Lung (tissue), 12 donors: ENCODE results near the gene DCUN1D5. TPM values are rescaled to one million over a fixed set of nuclear protein-coding genes. Genes with fewer than 3 reads are reported as not detected.

Experiments used
- ATAC-seq: fragments of 200-7000 bp; cut with Tn5 transposase; one replicate; pipeline ENCODE4 v1.9.1; 2020; ENCODE audit warnings: moderate number of reproducible peaks; ENCODE audit not compliant: insufficient read depth, low FRiP score
- DNase-seq, 3 donors: peaks; one replicate each; pipeline ENCODE4 v3.0.0-alpha.2; 2013 to 2017
- H3K27ac ChIP-seq, 2 donors: one replicate each; pipeline ENCODE4 v1.5.1; 2013; ENCODE audit warnings: mild to moderate bottlenecking in 2 of 2, moderate library complexity in 2 of 2, control low read depth in 1 of 2, inconsistent platforms in 1 of 2, low read depth in 1 of 2, low read length in 1 of 2
- H3K27me3 ChIP-seq, 3 donors: one replicate each; pipeline ENCODE4 v1.5.1; 2013; ENCODE audit warnings: low read length in 2 of 3; ENCODE audit not compliant: control insufficient read depth in 3 of 3, insufficient read depth in 3 of 3
- H3K36me3 ChIP-seq, 4 donors: one replicate each; pipeline ENCODE4 v1.5.1; 2013; ENCODE audit warnings: low read length in 4 of 4, mild to moderate bottlenecking in 1 of 4, moderate library complexity in 1 of 4; ENCODE audit not compliant: control insufficient read depth in 4 of 4, insufficient read depth in 4 of 4
- H3K4me1 ChIP-seq, 5 donors: one replicate each; pipeline ENCODE4 v1.5.1; 2013; ENCODE audit warnings: low read length in 5 of 5, mild to moderate bottlenecking in 2 of 5, moderate library complexity in 1 of 5; ENCODE audit not compliant: control insufficient read depth in 5 of 5, insufficient read depth in 5 of 5
- H3K4me3 ChIP-seq: one replicate; pipeline ENCODE4 v1.5.1; 2013; ENCODE audit warnings: mild to moderate bottlenecking, control low read depth, moderate library complexity
- H3K9ac ChIP-seq, 2 donors: one replicate each; pipeline ENCODE4 v1.5.1; 2013; ENCODE audit warnings: low read length in 2 of 2, control low read depth in 1 of 2; ENCODE audit not compliant: insufficient read depth in 1 of 2
- H3K9me3 ChIP-seq, 4 donors: one replicate each; pipeline ENCODE4 v1.5.1; 2013; ENCODE audit warnings: low read length in 3 of 4, mild to moderate bottlenecking in 1 of 4, moderate library complexity in 1 of 4; ENCODE audit not compliant: control insufficient read depth in 4 of 4, insufficient read depth in 3 of 4
- CTCF ChIP-seq: IDR thresholded peaks from 2 replicates; pipeline ENCODE4 v1.5.1; 2012; ENCODE audit warnings: mild to moderate bottlenecking; ENCODE audit errors: control extremely low read depth, extremely low read depth
- WGBS, 2 donors: extraction: QIAGEN DNeasy Blood & Tissue Kit; methylation state at CpG; one replicate each; pipeline ENCODE4 v1.1.7; 2013; 5-methylcytosine and 5-hydroxymethylcytosine counted together
- polyA plus RNA-seq, 2 donors: library from polyadenylated mRNA; stranded (reverse); fragments of 200-250 nt; gene quantifications; one replicate each; pipeline ENCODE4 v1.2.1, GENCODE V29; 2013
- total RNA-seq, 2 donors: library from RNA; depleted of rRNA in 1 of 2; stranded (reverse); fragments of >200 nt in 1 of 2; gene quantifications; one replicate each; pipeline ENCODE4 v1.2.1, GENCODE V29; 2014 to 2021
- donor health status: control.
- donor health status: control.
- donor health status: Bipolar disorder and iron deficiency.
- donor health status: healthy.
- donor health status: DM: yes; HTN: yes; CAD: no.

The DCUN1D5 gene
- total and polyA plus RNA-seq, 4 donors: 12.4 to 28.8 (median 24.7) TPM

DNA sequence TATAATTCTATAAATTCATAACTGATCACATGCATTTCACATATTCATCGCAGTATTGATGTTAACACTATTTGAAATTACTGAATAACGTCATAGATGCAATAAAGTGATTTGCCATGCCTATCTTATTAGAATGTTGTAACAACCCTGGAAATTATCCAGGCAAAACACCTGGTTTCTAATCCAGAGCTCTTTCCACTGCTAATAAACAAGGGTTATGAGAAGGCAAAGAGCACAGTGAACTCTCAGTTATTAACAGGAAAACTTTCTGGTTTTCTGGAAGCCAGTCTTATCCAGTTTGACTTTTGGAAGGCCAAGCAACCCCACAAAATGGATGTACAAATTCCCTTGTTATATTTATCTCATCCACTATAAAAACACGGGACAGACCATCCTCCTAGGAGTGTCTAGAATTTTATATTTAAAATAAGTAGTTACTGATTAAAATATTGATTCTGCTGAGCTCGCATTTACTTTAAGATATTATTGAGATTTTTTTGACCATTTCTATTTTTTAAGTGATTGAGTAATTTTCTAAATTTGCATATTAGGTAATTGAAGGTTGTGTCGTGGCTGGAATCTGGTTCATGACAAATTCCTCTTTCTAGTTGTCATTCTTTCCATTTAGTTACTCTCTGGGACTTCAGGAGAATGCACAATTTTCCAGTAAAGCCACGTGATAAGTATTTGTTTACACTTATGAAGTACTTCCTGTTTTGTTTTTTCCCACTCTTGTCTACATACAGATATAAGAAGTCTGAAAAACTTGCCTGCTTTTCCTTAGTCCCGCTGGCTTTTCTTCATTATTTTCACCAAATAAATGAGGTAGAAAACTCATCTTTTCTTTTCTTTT, 47.9 kb downstream of the DCUN1D5 start:
- no peak for TF ChIP-seq CTCF
- WGBS, 2 donors: 73 to 74% methylated on average over 7 of the region's 7 CpGs
- no peak for ATAC-seq

GRCh38 chr11:103042161-103042560, 49.8 kb downstream of the DCUN1D5 start:
- ATAC-seq: no peak
- DNase-seq: no peak
- no peak for TF ChIP-seq CTCF
- Histone ChIP-seq H3K4me3 (no peak overlapping the region), H3K4me1 (no peaks in the 10 kb centered on the region), H3K27me3 (no peaks in the 10 kb centered on the region), H3K36me3 (no peaks in the 10 kb centered on the region), H3K9me3 (no peaks in the 10 kb centered on the region), H3K9ac (no peak overlapping the region), H3K27ac (no peak overlapping the region)
- WGBS, 2 donors: 77 to 79% methylated on average over 2 of the region's 2 CpGs

More for the DNA sequence above, 47.9 kb downstream of the DCUN1D5 start:
- Histone ChIP-seq H3K9me3 (no peaks in the 10 kb centered on the region), H3K27ac (no peak overlapping the region), H3K36me3 (no peaks in the 10 kb centered on the region), H3K27me3 (no peaks in the 10 kb centered on the region), H3K9ac (no peak overlapping the region), H3K4me3 (no peak overlapping the region), H3K4me1 (no peaks in the 10 kb centered on the region)
- DNase-seq: peak in 1 of 3 donors; percentile 5

DNA sequence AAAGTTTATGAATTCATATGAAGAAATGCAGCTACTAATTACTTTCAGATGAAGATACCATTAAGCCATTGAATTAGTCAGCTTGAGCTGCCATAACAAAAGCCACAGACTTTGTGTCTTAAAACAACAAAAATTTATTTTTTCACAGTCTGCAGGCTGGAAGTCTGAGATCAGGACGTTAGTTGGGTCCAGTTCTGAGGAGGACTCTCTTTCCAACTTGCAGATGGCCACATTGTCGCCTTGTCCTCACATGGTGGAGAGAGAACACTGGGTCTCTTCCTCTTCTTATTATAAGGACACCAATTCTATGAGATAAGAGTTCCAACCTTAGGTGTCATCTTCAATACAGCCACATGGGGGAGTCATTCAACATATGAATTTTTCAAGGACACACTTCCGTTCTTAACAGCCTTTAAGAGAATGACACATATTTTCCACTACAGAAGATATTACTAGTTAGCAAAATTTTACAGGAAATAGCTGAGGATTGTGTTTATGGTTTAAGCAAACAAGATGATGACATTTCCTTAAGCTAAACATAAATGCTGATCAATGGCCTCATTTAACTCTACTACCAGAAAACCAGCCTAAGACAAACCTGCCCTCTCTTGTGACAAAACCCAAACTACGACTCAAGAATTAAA, 56.0 kb downstream of the DCUN1D5 start:
- H3K9ac ChIP-seq: no peak overlapping the region
- H3K27ac ChIP-seq: no peak overlapping the region
- DNase-seq: peak in 2 of 3 donors; percentile 62 to 70

More for the DNA sequence above, 56.0 kb downstream of the DCUN1D5 start:
- 24 to 34% methylated on average over 4 of the region's 4 CpGs for WGBS, 2 donors
- Histone ChIP-seq H3K36me3 (no peaks in the 10 kb centered on the region), H3K4me1 (no peaks in the 10 kb centered on the region), H3K27me3 (no peaks in the 10 kb centered on the region), H3K9me3 (no peaks in the 10 kb centered on the region), H3K4me3 (no peak overlapping the region)
- peak; percentile 34 for TF ChIP-seq CTCF
- peak; percentile 83 for ATAC-seq
